Activated CD8-positive, alpha-beta memory T cell treated with anti-CD3 and anti-CD28 coated beads for 1 hour (primary cell): ENCODE results near the gene SCG5.
"Not testable (repeated sequence)": the region's sequence is repeated elsewhere in the genome, so short reads cannot be mapped to it uniquely, and the experiment has no call there.

Experiments used
- DNase-seq, 2 donors: peaks; one replicate each; pipeline ENCODE4 v3.0.0-alpha.2; 2020; ENCODE audit warnings: low read depth in 1 of 2; ENCODE audit errors: extremely low read depth in 1 of 2

SCG5 gene, protein sequence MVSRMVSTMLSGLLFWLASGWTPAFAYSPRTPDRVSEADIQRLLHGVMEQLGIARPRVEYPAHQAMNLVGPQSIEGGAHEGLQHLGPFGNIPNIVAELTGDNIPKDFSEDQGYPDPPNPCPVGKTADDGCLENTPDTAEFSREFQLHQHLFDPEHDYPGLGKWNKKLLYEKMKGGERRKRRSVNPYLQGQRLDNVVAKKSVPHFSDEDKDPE

GRCh38 chr15:32641517-32642059, at the start of gene SCG5:
TSS of gene SCG5 (plus strand) at chr15:32641710. CDS start at chr15:32643593, 1,883 bp downstream.
- DNase-seq: no peak

DNA sequence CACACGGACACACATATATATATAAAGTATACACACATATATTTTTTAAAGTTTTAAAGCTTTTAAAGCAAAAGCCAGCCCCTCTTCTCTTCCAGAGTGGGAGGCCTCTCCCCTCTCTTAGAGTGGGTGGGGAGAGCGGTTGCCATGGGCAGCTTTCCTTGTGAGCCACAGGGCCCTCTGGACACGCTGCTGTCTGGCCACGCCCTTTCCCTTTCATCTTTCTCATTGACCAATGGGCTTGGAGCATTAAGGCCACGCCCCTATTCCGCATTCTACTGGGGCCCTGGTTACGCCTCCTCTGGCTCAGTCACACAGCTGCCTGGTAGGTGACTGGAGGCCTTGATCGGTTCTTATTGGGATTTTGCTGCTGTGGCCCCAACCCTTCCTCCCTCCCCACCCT, 48.4 kb upstream of the SCG5 start, which contains the start of gene GOLGA8N:
GOLGA8N (plus strand) TSS at position 306 of the 400 bp plus-strand sequence.
- DNase-seq: not testable (repeated sequence)

DNA sequence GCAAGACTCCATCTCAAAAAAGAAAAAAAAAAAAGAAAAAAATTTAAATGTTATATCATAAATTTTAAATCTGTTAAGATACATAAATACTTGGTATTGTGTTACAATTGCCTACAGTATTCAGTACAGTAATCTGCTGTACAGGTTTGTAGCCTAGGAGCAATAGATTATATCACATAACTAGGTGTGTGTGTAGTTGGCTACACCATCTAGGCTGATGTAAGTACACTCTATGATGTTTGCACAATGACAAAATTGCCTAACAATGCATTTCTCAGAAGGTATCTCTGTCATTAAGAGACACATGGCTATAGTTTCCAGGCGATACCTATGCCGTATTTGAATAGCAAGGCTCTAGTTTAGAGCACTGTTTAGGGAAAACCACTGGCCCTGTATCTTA, 32.0 kb upstream of the SCG5 start:
- DNase-seq: not testable (repeated sequence)

DNA sequence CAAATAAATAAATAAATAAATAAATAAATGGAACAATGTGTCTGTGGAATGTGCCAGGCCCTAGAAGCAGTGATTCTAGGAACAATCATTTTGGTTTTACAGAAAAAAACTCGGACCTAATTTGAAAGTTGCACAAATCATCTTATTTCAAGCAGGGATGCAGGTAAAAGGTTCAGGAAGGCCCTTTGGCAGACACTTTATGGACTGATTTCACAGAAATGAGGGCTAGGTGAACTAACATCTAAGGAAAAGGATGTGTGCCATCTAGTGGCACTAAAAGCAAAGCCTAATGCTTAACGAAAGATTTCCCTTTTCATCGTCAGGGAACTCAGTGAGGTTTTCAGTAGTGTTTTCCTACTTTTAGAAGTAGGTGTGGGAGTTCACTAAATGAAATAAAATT, 30.8 kb upstream of the SCG5 start:
- not testable (repeated sequence) for DNase-seq

GRCh38 chr15:32614712-32615050, 26.8 kb upstream of the SCG5 start:
- DNase-seq: not testable (repeated sequence)

- peak; percentile 55 to 65 for DNase-seq
These were observed 26.2 kb upstream of the SCG5 start, which contains the start of gene ARHGAP11A for GRCh38 chr15:32615051-32615870. TSS of gene ARHGAP11A (plus strand) at chr15:32615504. CDS start at chr15:32616212, 708 bp downstream.

DNA sequence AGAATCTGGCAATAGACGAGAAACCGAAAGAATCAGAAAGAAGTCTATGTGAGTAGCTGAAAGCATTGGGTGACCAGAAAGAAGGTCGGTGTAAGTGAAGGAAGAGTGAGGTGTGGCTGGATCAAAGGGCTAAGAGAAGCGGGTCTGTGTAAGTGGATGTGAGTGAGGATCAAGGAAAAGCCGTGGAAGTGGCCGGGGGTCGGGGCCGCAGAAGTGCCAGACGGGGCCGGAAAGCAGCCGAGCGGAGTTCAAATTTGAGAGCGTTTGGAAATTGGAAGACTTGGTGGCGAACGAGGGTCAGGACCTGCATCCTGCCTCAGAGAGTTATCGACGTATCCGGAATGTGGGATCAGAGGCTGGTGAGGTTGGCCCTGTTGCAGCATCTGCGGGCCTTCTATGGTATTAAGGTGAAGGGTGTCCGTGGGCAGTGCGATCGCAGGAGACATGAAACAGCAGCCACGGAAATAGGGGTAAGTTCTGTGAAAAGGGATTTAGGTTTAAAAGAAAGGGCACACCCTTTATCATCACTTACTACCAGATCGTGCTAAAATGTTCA, 25.6 kb upstream of the SCG5 start:
- DNase-seq: not testable (repeated sequence)

- DNase-seq: no peak
These were observed 5.1 kb upstream of the SCG5 start for GRCh38 chr15:32636410-32636809.

- DNase-seq: no peak
These were observed 4.5 kb upstream of the SCG5 start for GRCh38 chr15:32636908-32637567.

GRCh38 chr15:32637704-32638103, 3.8 kb upstream of the SCG5 start:
- no peak for DNase-seq

- no peak for DNase-seq
These were observed 1.3 kb downstream of the SCG5 start for GRCh38 chr15:32642667-32643435.

DNA sequence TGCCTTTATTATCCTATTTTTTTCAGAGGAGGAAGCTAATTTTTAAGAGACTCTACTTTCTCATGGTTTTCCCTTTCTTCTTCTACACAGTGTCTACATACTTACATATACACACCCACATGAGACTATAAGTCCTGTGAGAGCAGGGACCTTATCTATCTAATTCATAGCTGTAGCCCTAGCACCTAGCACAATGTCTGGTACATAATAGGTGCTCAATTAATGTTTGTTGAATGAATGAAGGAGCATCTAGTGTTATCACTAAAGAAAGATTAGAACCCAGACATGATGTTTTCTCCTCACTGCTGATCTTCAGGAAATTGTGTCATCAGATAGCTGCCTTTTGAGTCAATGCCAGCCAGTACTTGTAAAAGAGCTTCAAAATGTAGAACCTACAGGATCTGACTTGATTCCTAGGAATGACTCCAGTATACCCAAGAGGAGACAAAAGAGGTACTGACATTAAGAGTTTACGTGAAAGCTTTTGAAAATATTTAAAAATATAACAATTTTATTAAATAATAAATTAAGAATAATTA, 2.5 kb downstream of the SCG5 start:
- DNase-seq: no peak

DNA sequence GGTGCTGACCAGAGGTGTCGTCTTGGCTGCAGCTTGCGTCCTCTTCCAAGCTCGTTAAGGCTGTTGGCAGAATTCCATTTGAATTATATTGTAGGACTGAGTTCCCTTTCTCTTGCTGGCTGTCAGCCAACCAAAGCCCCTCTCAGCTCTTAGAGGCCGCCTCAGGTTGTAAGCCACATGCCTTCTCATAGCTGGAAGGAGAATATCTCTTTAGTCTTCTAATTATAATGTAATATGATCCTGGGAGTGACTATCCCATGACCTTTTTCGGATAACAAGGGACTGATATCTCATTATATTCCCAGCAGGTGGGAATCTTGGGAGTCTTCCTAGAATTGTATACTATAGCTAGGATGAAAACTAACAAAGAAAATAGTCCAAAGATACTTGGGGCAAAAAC, 4.8 kb downstream of the SCG5 start:
- DNase-seq: no peak

- DNase-seq: no peak
These were observed 7.8 kb downstream of the SCG5 start for GRCh38 chr15:32649342-32649741.

- DNase-seq: peak in 1 of 2 donors; percentile 8
These were observed 9.8 kb downstream of the SCG5 start for GRCh38 chr15:32651229-32651837.

DNA sequence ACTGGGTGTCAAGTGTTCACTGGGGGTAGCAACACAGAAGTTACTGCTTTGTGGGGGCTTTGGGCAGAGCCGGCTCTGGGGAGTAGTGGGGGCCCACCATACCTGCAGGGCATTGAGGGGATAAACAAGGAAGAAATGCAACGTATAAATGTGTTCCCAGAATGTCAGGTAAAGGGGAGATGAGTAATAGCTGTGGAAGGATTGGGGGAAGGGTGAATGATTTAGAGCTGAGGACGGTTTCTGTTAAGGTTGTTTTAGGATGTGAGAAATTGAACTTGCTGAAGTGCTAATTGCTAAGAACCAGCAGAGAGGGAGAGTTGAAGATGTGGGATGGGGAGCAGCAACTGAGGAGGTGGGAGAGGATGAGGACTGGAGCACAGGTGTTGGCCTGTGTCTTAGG, 10.7 kb downstream of the SCG5 start:
- DNase-seq: no peak

GRCh38 chr15:32656091-32656490, 14.6 kb downstream of the SCG5 start:
- DNase-seq: no peak

- DNase-seq: no peak
These were observed 15.0 kb downstream of the SCG5 start for GRCh38 chr15:32656496-32656895.

GRCh38 chr15:32657198-32657883, 15.8 kb downstream of the SCG5 start:
- no peak for DNase-seq
